A172 (cell line): ENCODE results near the gene MORF4L1. TPM values are rescaled to one million over a fixed set of nuclear protein-coding genes. Genes with fewer than 3 reads are reported as not detected.
A peak's percentile ranks its signal among the peaks of the same experiment; 100 is the strongest.
"Not testable (repeated sequence)": the region's sequence is repeated elsewhere in the genome, so short reads cannot be mapped to it uniquely, and the experiment has no call there.

Source experiments
- DNase-seq: peaks from one replicate; pipeline ENCODE4 v3.0.0-alpha.2; 2015; ENCODE audit warnings: low spot score
- total RNA-seq: library from RNA; depleted of rRNA; stranded (reverse); fragments of >200 nt; shearing (Covaris generic); gene quantifications from 2 replicates; pipeline ENCODE4 v1.2.3, GENCODE V29; 2014

The MORF4L1 gene
- total RNA-seq, 1 experiment from 2014 or later, result 261 TPM

DNA sequence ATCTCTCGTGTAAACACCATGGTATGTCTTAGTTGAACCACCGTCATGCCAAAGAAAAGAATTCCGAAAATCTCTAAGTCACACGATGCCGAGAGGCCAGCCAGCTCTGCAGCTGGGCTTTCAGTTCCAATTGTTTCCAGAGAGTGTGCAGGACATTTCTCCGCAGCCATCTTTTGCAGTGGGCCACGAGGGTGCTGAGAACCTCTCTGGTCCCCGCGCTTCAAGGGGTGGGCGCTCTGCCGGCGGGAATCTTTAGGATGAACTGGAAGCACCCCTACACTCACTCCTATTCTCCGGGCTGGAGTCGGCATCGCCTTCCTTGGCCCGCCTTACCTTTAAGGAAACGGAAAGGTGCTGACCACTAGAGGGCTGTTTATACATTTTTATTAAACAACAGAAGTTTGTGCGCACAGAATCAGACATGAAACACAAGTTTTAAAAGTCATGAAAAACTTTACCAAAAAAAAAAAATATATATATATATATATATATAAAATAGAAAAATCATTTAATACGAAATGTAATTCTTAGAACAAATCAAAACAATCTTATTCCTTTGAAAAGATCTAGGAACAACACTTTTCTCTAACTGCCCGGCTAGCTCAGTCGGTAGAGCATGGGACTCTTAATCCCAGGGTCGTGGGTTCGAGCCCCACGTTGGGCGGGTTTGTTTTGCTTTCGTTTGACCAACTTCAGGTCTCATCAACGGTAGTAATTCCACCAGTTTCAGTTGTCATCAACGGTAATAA is 12.5 kb upstream of the MORF4L1 start:
- DNase-seq, result peak; percentile 90

- DNase-seq, result not testable (repeated sequence)
Measured at GRCh38 chr15:78865585-78865984, 7.1 kb upstream of the MORF4L1 start.

- DNase-seq, result not testable (repeated sequence)
Measured at GRCh38 chr15:78866031-78866430, 6.7 kb upstream of the MORF4L1 start.

- DNase-seq, result no peak
Measured at GRCh38 chr15:78866803-78867202, 5.9 kb upstream of the MORF4L1 start.

DNA sequence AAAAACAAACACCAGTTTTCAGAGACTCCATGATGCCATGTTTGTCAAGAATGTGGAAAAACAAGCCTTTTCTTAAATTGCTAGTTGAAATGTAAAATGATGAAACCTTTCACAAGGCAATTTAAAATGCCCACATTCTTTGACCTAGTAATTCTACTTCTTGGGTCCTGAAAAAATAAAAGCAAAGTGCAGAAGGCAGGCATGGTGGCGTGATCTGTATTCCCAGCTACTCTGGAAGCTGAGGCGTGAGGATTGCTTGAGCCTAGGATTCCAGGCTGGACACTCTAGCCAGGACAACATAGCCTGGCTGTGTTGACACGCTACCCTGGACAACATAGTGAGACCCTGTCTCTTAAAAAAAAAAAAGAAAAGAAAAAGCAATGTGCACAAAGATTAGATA is 4.3 kb upstream of the MORF4L1 start:
- DNase-seq, result no peak

GRCh38 chr15:78871483-78872127 is 1.1 kb upstream of the MORF4L1 start:
- DNase-seq, result not testable (repeated sequence)

GRCh38 chr15:78872972-78873792 is 492 bp downstream of the MORF4L1 start:
- peak; percentile 80 for DNase-seq

- no peak for DNase-seq
Measured at GRCh38 chr15:78873793-78874765, 1.4 kb downstream of the MORF4L1 start.

GRCh38 chr15:78875107-78875914 is 2.6 kb downstream of the MORF4L1 start:
- DNase-seq, result no peak

GRCh38 chr15:78876954-78877353 is 4.3 kb downstream of the MORF4L1 start:
- not testable (repeated sequence) for DNase-seq

DNA sequence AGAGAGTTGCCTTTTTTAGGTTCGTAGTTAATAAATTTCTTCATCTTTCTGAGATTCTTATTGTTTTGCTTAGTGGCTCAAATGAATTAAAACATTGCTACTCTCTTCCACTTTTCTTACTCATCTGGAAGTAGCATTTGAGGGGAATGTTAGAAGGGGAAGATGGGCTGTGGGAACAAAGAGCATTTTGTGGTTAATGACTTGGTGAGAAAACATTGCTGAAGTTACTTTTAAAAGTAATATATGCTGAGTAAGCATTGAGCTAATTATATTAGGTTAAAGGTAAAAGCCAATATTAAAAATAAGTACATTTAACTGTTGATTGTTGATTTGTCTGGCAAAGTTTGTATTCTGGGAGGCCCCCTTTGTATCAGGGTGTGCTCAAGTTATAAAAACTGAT is 5.7 kb downstream of the MORF4L1 start:
- peak; percentile 26 for DNase-seq

GRCh38 chr15:78879517-78880241 is 7.0 kb downstream of the MORF4L1 start:
- DNase-seq, result no peak

DNA sequence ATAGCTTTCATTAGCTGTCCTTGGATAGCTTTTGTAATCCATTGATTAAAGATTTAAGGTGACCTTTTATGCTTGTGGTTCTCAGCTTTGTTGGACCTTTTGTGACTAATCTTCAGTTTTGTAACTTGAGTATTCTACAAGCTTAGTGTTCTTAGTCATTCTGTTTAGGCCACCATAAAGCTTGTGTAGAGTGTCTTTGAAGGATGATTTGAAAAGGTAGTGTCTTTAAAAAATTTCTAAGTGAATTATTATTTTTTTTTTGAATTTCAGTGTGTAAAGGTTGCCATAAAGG is 7.5 kb downstream of the MORF4L1 start:
- peak; percentile 26 for DNase-seq

- no peak for DNase-seq
Measured at GRCh38 chr15:78880813-78881212, 8.1 kb downstream of the MORF4L1 start.

DNA sequence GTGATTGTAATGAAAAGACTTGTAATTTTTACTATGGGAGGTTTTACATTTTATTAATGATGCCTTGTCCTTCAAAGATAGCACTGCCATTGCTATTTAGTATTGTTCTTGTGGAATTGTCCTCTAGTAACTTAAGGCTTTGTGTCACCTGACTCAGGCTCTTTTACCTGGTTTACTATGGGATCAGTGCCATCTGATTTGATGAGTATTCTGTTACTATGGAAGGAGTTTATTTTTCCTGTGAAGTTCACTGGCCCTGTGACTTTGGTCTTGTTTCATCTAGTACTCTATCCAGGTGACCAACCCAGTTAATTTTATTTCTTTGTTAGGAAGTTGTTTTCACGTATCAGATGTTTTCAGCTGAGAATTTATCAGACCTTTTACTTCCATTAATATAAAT is 9.0 kb downstream of the MORF4L1 start:
- no peak for DNase-seq

- DNase-seq, result no peak
Measured at GRCh38 chr15:78889000-78889399, 16.3 kb downstream of the MORF4L1 start.

DNA sequence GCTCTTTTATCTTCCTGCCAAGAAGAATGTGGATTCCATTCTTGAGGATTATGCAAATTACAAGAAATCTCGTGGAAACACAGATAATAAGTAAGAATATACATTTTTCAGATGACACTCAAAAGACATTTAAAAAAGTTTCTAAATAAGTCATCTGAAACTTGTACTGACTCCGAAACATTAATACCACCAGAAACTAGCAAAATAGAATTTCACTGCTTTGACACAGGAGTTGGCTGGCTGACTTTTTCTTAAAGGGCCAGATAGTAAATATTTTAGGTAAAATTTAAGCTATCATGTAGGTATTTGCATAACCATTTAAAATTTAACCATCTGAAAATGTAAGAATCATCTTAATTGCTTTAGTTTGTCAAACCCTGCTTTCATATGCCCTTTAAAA is 20.8 kb downstream of the MORF4L1 start:
- DNase-seq, result no peak

- no peak for DNase-seq
Measured at GRCh38 chr15:78895471-78895870, 22.8 kb downstream of the MORF4L1 start.

- no peak for DNase-seq
Measured at GRCh38 chr15:78898540-78898939, 25.9 kb downstream of the MORF4L1 start.
